H9 (cell line): ENCODE measurements around the gene CCL3. TPM values are rescaled to one million over a fixed set of nuclear protein-coding genes. Genes with fewer than 3 reads are reported as not detected.

Experiments
- DNase-seq: peaks from one replicate; pipeline ENCODE4 v3.0.0-alpha.2; 2017
- H2AFZ ChIP-seq: one replicate; pipeline ENCODE4 v1.6.1; 2013; ENCODE audit warnings: mild to moderate bottlenecking, low read length, control low read depth, moderate library complexity
- H2AK5ac ChIP-seq: 2 replicates; pipeline ENCODE4 v1.6.1; 2013; ENCODE audit warnings: low read length, control low read depth, mixed read lengths; ENCODE audit not compliant: insufficient read length
- H2BK120ac ChIP-seq: one replicate; pipeline ENCODE4 v1.6.1; 2013; ENCODE audit warnings: low read depth, mild to moderate bottlenecking, low read length, control low read depth, inconsistent platforms; ENCODE audit not compliant: poor library complexity, severe bottlenecking
- H2BK12ac ChIP-seq: 2 replicates; pipeline ENCODE4 v1.6.1; 2013; ENCODE audit warnings: low read length, control low read depth, mixed read lengths, low read depth; ENCODE audit not compliant: insufficient read length
- H2BK15ac ChIP-seq: 2 replicates; pipeline ENCODE4 v1.6.1; 2013; ENCODE audit warnings: low read depth, low read length, control low read depth
- H2BK20ac ChIP-seq: one replicate; pipeline ENCODE4 v1.6.1; 2013; ENCODE audit warnings: low read depth, mild to moderate bottlenecking, low read length, control low read depth, inconsistent platforms; ENCODE audit not compliant: poor library complexity, severe bottlenecking
- H2BK5ac ChIP-seq: 2 replicates; pipeline ENCODE4 v1.6.1; 2013; ENCODE audit warnings: low read length, control low read depth, mixed read lengths; ENCODE audit not compliant: insufficient read length
- H3K14ac ChIP-seq: 2 replicates; pipeline ENCODE4 v1.6.1; 2013; ENCODE audit warnings: low read length, control low read depth; ENCODE audit not compliant: insufficient read depth
- H3K18ac ChIP-seq: 2 replicates; pipeline ENCODE4 v1.6.1; 2013; ENCODE audit warnings: low read depth, mild to moderate bottlenecking, mixed read lengths, low read length, control low read depth; ENCODE audit not compliant: insufficient read length
- H3K23ac ChIP-seq: 2 replicates; pipeline ENCODE4 v1.6.1; 2013; ENCODE audit warnings: low read length, control low read depth, mixed read lengths, low read depth; ENCODE audit not compliant: insufficient read length
- H3K23me2 ChIP-seq: 2 replicates; pipeline ENCODE4 v1.6.1; 2013; ENCODE audit warnings: low read depth, mild to moderate bottlenecking, mixed read lengths, low read length, control low read depth; ENCODE audit not compliant: insufficient read length, poor library complexity, severe bottlenecking
- H3K27ac ChIP-seq: 2 replicates; pipeline ENCODE4 v1.5.1; 2013; ENCODE audit warnings: low read length, control low read depth, mixed read lengths, low read depth; ENCODE audit not compliant: insufficient read length
- H3K27me3 ChIP-seq: 2 replicates; pipeline ENCODE4 v1.6.1; 2013; ENCODE audit warnings: low read length, control low read depth, inconsistent platforms; ENCODE audit not compliant: insufficient read depth
- H3K4ac ChIP-seq: 2 replicates; pipeline ENCODE4 v1.6.1; 2013; ENCODE audit warnings: low read depth, mild to moderate bottlenecking, control low read depth, inconsistent platforms, low read length, moderate library complexity
- H3K4me1 ChIP-seq: 2 replicates; pipeline ENCODE4 v1.6.1; 2013; ENCODE audit warnings: low read length, control low read depth, inconsistent platforms; ENCODE audit not compliant: insufficient read depth
- H3K4me2 ChIP-seq: 2 replicates; pipeline ENCODE4 v1.6.1; 2013; ENCODE audit warnings: low read length, control low read depth, mixed read lengths; ENCODE audit not compliant: insufficient read length, insufficient read depth
- H3K56ac ChIP-seq: 2 replicates; pipeline ENCODE4 v1.6.1; 2013; ENCODE audit warnings: low read depth, mild to moderate bottlenecking, mixed read lengths, low read length, control low read depth; ENCODE audit not compliant: insufficient read length
- H3K79me1 ChIP-seq: 2 replicates; pipeline ENCODE4 v1.6.1; 2013; ENCODE audit warnings: low read depth, mild to moderate bottlenecking, moderate library complexity, low read length, control low read depth, inconsistent platforms; ENCODE audit not compliant: insufficient read depth, poor library complexity, severe bottlenecking
- H3K79me2 ChIP-seq: 2 replicates; pipeline ENCODE4 v1.6.1; 2013; ENCODE audit warnings: low read length, control low read depth, inconsistent platforms; ENCODE audit not compliant: insufficient read depth
- H3K9ac ChIP-seq: 2 replicates; pipeline ENCODE4 v1.6.1; 2013; ENCODE audit warnings: low read length, control low read depth, mixed read lengths; ENCODE audit not compliant: insufficient read length; ENCODE audit errors: extremely low read depth
- H3K9me3 ChIP-seq: one replicate; pipeline ENCODE4 v1.6.1; 2013; ENCODE audit warnings: low read depth, low read length, inconsistent platforms; ENCODE audit not compliant: control insufficient read depth
- H3T11ph ChIP-seq: one replicate; pipeline ENCODE4 v1.6.1; 2013; ENCODE audit warnings: mild to moderate bottlenecking, low read length, control low read depth, inconsistent platforms
- H4K20me1 ChIP-seq: one replicate; pipeline ENCODE4 v1.6.1; 2013; ENCODE audit not compliant: control insufficient read depth, insufficient read length, insufficient read depth
- H4K5ac ChIP-seq: 2 replicates; pipeline ENCODE4 v1.6.1; 2013; ENCODE audit warnings: low read depth, mild to moderate bottlenecking, mixed read lengths, low read length, control low read depth; ENCODE audit not compliant: insufficient read length
- H4K8ac ChIP-seq: replicated peaks from 2 replicates; pipeline ENCODE4 v1.6.1; 2013; ENCODE audit warnings: low read length, control low read depth, mixed read lengths, low read depth; ENCODE audit not compliant: insufficient read length
- H4K91ac ChIP-seq: 2 replicates; pipeline ENCODE4 v1.6.1; 2013; ENCODE audit warnings: low read depth, mild to moderate bottlenecking, moderate library complexity, mixed read lengths, low read length, control low read depth; ENCODE audit not compliant: insufficient read length
- H3K27ac Mint-ChIP-seq, 3 experiments: 2 replicates in 2 of 3; 3 replicates in 1 of 3; pipeline ENCODE4 v1.8.0; 2020 to 2021; ENCODE audit warnings: mixed read lengths in 3 of 3, mild to moderate bottlenecking in 1 of 3, moderate library complexity in 1 of 3
- H3K27me3 Mint-ChIP-seq: 2 replicates; pipeline ENCODE4 v1.8.0; 2021; ENCODE audit warnings: low read depth, mild to moderate bottlenecking, moderate library complexity, mixed read lengths
- H3K36me3 Mint-ChIP-seq, 3 experiments: 2 replicates in 2 of 3; 3 replicates in 1 of 3; pipeline ENCODE4 v1.8.0; 2020 to 2021; ENCODE audit warnings: low read depth in 3 of 3, mixed read lengths in 3 of 3; ENCODE audit not compliant: insufficient read depth in 1 of 3
- H3K4me1 Mint-ChIP-seq, 2 experiments: 2 replicates each; pipeline ENCODE4 v1.8.0; 2020; ENCODE audit warnings: mixed read lengths in 2 of 2
- H3K4me3 Mint-ChIP-seq, 2 experiments: 2 replicates in 1 of 2; 3 replicates in 1 of 2; pipeline ENCODE4 v1.8.0; 2020 to 2021; ENCODE audit warnings: mild to moderate bottlenecking in 2 of 2, mixed read lengths in 2 of 2, moderate library complexity in 1 of 2
- H3K9me3 Mint-ChIP-seq, 2 experiments: 2 replicates in 1 of 2; 3 replicates in 1 of 2; pipeline ENCODE4 v1.8.0; 2020; ENCODE audit warnings: mild to moderate bottlenecking in 2 of 2, mixed read lengths in 2 of 2, moderate library complexity in 1 of 2
- CTCF ChIP-seq: fragments of 200-600 bp; sonication (generic); conservative IDR thresholded peaks from 3 replicates; pipeline ENCODE4 v1.8.0; 2021; ENCODE audit warnings: antibody characterized with exemption, mild to moderate bottlenecking
- WGBS: extraction: QIAGEN DNeasy Blood & Tissue Kit; methylation state at CpG from one replicate; pipeline ENCODE4 v1.1.7; 2013; ENCODE audit warnings: missing lambda C conversion rate, low lambda C conversion rate, mixed read lengths; ENCODE audit not compliant: insufficient read length; ENCODE audit errors: extremely low coverage; 5-methylcytosine and 5-hydroxymethylcytosine counted together
- total RNA-seq: library from RNA; stranded (reverse); gene quantifications from 2 replicates; pipeline ENCODE4 v1.2.1, GENCODE V29; 2021

Gene CCL3
- total RNA-seq, 1 experiment from 2014 or later: not detected

GRCh38 chr17:36135465-36135864 lies 45.5 kb upstream of the CCL3 start:
- whole genome bisulfite sequencing: no CpG with 5 or more reads among the region's 4 CpGs
- Histone ChIP-seq H3K14ac (no peak overlapping the region), H3K79me1 (no peaks in the 10 kb centered on the region), H4K20me1 (no peaks in the 10 kb centered on the region), H2BK5ac (no peak overlapping the region), H2BK15ac (no peak overlapping the region), H3K27me3 (peaks cover 2% of the 10 kb centered on the region; the same call in 1 of the 2 replicates), H4K91ac (no peak overlapping the region), H3K18ac (no peak overlapping the region), H3T11ph (no peak overlapping the region), H3K9me3 (no peaks in the 10 kb centered on the region), H3K27ac (no peak overlapping the region), H3K4ac (no peak overlapping the region), H3K23ac (no peak overlapping the region), H3K23me2 (no peaks in the 10 kb centered on the region), H3K56ac (no peak overlapping the region), H3K4me1 (no peaks in the 10 kb centered on the region), H3K9ac (no peak overlapping the region), H2BK120ac (no peak overlapping the region), H2BK12ac (no peak overlapping the region), H2AK5ac (no peak overlapping the region), H4K8ac (no peak overlapping the region), H2BK20ac (no peak overlapping the region), H3K4me2 (no peak overlapping the region), H2AFZ (no peak overlapping the region), H4K5ac (no peak overlapping the region), H3K79me2 (no peaks in the 10 kb centered on the region)
- Mint-ChIP-seq H3K27me3 (no peaks in the 10 kb centered on the region; the same call in 1 of the 2 replicates), H3K36me3 (peaks cover 0 to 2% (median 0%) of the 10 kb centered on the region in 3 experiments; a peak in 1 of 7 replicates), H3K9me3 (peaks cover 3 to 6% of the 10 kb centered on the region in 2 experiments; a peak in 4 of 5 replicates), H3K4me3 (no peak overlapping the region), H3K4me1 (peaks cover 0 to 2% of the 10 kb centered on the region in 2 experiments; a peak in 3 of 4 replicates), H3K27ac (no peak overlapping the region)
- TF ChIP-seq CTCF: no peak
- DNase-seq: no peak
